Measurements from ENCODE around the gene SIGLEC11. TPM values are rescaled to one million over a fixed set of nuclear protein-coding genes. Genes with fewer than 3 reads are reported as not detected.
A peak's percentile ranks its signal among the peaks of the same experiment; 100 is the strongest.

The SIGLEC11 gene
- total and polyA plus RNA-seq, 2 experiments from 2014 or later, result not detected

- Mint-ChIP-seq H3K4me3 (no peak overlapping the region), H3K27ac (no peak overlapping the region), H3K36me3 (ENCODE audit: low read depth) (no peaks in the 10 kb centered on the region; the same call in 1 of the 3 replicates), H3K9me3 (peaks cover 3% of the 10 kb centered on the region; the same call in 2 of the 3 replicates), H3K4me1 (no peaks in the 10 kb centered on the region; the same call in 2 of the 3 replicates), H3K27me3 (ENCODE audit: insufficient read depth, low read depth, poor library complexity) (peaks cover 7% of the 10 kb centered on the region)
- Histone ChIP-seq H3K79me2 (replicated peaks; ENCODE audit: insufficient read depth) (no peaks in the 10 kb centered on the region), H3K27me3 (ENCODE audit: insufficient read depth) (no peaks in the 10 kb centered on the region), H3K4me2 (no peak overlapping the region), H3K9me2 (ENCODE audit: insufficient read depth) (no peaks in the 10 kb centered on the region), H2AFZ (no peak overlapping the region), H4K20me1 (replicated peaks; ENCODE audit: insufficient read depth) (no peaks in the 10 kb centered on the region; the same call in 1 of the 2 replicates), H3K27ac (ENCODE audit: low read depth) (no peak overlapping the region), H3F3A (replicated peaks; ENCODE audit: low read depth) (no peaks in the 10 kb centered on the region), H3K36me3 (ENCODE audit: insufficient read depth) (no peaks in the 10 kb centered on the region), H3K4me3 (no peak overlapping the region), H3K4me1 (ENCODE audit: insufficient read depth) (no peaks in the 10 kb centered on the region)
- DNase-seq (ENCODE audit: low spot score) (no peak), ATAC-seq (no peak)
- TF ChIP-seq CREB1 (CRISPR knock-in tag; IDR thresholded peaks at IDR 0.05; ENCODE audit: low read depth), result no peak
- no peak for TF ChIP-seq POLR2AphosphoS5 (IDR thresholded peaks at IDR 0.05; ENCODE audit: low read depth)
These were observed 23.5 kb upstream of the SIGLEC11 start for GRCh38 chr19:49984491-49984890.

DNA sequence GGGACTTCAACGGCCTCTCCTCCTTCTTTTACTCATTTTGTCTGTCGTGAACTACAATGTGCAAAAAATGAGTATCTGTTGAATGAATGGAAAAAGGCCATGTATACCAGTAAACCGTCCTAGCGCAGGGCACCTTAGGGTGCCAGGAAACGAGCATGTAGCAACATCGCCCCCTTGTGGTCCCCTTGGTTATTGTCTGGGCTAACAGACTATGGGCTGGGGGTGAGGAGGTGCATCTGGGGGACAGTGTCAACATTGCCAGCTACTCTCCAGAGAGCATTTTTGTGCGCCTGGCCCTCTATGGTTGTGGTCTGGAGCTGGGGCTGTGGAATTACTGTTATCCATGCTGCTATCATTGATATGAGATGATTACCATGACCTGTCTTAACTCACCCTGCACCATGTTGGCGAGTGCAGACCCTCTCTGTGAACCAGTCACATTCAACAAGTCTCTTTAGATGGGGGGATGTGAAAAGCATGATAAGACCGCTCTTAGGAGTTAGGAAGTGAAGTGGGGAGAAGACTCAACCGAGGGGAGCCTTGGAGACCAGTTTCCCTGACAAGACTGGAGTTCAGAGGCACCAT, 22.8 kb upstream of the SIGLEC11 start:
- Mint-ChIP-seq H3K27ac (no peak overlapping the region), H3K4me3 (no peak overlapping the region), H3K9me3 (peaks cover 3% of the 10 kb centered on the region; the same call in 2 of the 3 replicates), H3K36me3 (ENCODE audit: low read depth) (no peaks in the 10 kb centered on the region; the same call in 1 of the 3 replicates), H3K4me1 (no peaks in the 10 kb centered on the region; the same call in 2 of the 3 replicates), H3K27me3 (ENCODE audit: insufficient read depth, low read depth, poor library complexity) (peaks cover 5% of the 10 kb centered on the region)
- no peak overlapping the region for H3K27ac ChIP-seq (ENCODE audit: low read depth)
- H3K4me3 ChIP-seq, result no peak overlapping the region
- ATAC-seq (peak; percentile 70), DNase-seq (ENCODE audit: low spot score) (peak; percentile 80)
- no peaks in the 10 kb centered on the region for H3K9me2 ChIP-seq (ENCODE audit: insufficient read depth)
- H2AFZ ChIP-seq, result no peak overlapping the region
- H3K4me1 ChIP-seq (ENCODE audit: insufficient read depth), result no peaks in the 10 kb centered on the region
- TF ChIP-seq, protein P1, sequence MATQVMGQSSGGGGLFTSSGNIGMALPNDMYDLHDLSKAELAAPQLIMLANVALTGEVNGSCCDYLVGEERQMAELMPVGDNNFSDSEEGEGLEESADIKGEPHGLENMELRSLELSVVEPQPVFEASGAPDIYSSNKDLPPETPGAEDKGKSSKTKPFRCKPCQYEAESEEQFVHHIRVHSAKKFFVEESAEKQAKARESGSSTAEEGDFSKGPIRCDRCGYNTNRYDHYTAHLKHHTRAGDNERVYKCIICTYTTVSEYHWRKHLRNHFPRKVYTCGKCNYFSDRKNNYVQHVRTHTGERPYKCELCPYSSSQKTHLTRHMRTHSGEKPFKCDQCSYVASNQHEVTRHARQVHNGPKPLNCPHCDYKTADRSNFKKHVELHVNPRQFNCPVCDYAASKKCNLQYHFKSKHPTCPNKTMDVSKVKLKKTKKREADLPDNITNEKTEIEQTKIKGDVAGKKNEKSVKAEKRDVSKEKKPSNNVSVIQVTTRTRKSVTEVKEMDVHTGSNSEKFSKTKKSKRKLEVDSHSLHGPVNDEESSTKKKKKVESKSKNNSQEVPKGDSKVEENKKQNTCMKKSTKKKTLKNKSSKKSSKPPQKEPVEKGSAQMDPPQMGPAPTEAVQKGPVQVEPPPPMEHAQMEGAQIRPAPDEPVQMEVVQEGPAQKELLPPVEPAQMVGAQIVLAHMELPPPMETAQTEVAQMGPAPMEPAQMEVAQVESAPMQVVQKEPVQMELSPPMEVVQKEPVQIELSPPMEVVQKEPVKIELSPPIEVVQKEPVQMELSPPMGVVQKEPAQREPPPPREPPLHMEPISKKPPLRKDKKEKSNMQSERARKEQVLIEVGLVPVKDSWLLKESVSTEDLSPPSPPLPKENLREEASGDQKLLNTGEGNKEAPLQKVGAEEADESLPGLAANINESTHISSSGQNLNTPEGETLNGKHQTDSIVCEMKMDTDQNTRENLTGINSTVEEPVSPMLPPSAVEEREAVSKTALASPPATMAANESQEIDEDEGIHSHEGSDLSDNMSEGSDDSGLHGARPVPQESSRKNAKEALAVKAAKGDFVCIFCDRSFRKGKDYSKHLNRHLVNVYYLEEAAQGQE (IDR thresholded peaks at IDR 0.05; ENCODE audit: unreplicated experiment), result peak; percentile 35
- TF ChIP-seq, protein P2, sequence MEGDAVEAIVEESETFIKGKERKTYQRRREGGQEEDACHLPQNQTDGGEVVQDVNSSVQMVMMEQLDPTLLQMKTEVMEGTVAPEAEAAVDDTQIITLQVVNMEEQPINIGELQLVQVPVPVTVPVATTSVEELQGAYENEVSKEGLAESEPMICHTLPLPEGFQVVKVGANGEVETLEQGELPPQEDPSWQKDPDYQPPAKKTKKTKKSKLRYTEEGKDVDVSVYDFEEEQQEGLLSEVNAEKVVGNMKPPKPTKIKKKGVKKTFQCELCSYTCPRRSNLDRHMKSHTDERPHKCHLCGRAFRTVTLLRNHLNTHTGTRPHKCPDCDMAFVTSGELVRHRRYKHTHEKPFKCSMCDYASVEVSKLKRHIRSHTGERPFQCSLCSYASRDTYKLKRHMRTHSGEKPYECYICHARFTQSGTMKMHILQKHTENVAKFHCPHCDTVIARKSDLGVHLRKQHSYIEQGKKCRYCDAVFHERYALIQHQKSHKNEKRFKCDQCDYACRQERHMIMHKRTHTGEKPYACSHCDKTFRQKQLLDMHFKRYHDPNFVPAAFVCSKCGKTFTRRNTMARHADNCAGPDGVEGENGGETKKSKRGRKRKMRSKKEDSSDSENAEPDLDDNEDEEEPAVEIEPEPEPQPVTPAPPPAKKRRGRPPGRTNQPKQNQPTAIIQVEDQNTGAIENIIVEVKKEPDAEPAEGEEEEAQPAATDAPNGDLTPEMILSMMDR (conservative IDR thresholded peaks at IDR 0.05; ENCODE audit: low read depth in 2 of 2), result peak; percentile 97 to 99
- TF ChIP-seq EZH2phosphoT487 (IDR thresholded peaks at IDR 0.05; ENCODE audit: unreplicated experiment), result no peak
- no peak for TF ChIP-seq STAT1 (IDR thresholded peaks at IDR 0.05; ENCODE audit: unreplicated experiment)
- TF ChIP-seq JUNB (IDR thresholded peaks at IDR 0.05; ENCODE audit: unreplicated experiment), result no peak
- no peak for TF ChIP-seq ETS1 (IDR thresholded peaks at IDR 0.05)
- H3K79me2 ChIP-seq (replicated peaks; ENCODE audit: insufficient read depth), result no peaks in the 10 kb centered on the region
- no peaks in the 10 kb centered on the region; the same call in 1 of the 2 replicates for H4K20me1 ChIP-seq (replicated peaks; ENCODE audit: insufficient read depth)
- H3K4me2 ChIP-seq, result no peak overlapping the region
- H3K27me3 ChIP-seq (ENCODE audit: insufficient read depth), result no peaks in the 10 kb centered on the region
- H3K36me3 ChIP-seq (ENCODE audit: insufficient read depth), result no peaks in the 10 kb centered on the region
- no peaks in the 10 kb centered on the region for H3F3A ChIP-seq (replicated peaks; ENCODE audit: low read depth)
